ENCODE data around the gene TSHZ2. TPM values are rescaled to one million over a fixed set of nuclear protein-coding genes. Genes with fewer than 3 reads are reported as not detected.

The TSHZ2 gene
- total RNA-seq, 1 experiment from 2014 or later: 0.07 TPM

GRCh38 chr20:53016071-53016470 lies 43.9 kb downstream of the TSHZ2 start:
- no peak overlapping the region for H4K91ac ChIP-seq (ENCODE audit: insufficient read length, low read depth, low read length)
- H3K4me1 Mint-ChIP-seq: peaks cover 0 to 4% of the 10 kb centered on the region in 2 experiments; a peak in 2 of 4 replicates
- H3K4me2 ChIP-seq (ENCODE audit: insufficient read depth, insufficient read length, low read length): no peak overlapping the region
- H3K36me3 Mint-ChIP-seq (ENCODE audit: insufficient read depth in 1 of 3, low read depth in 3 of 3): peaks cover 0 to 4% (median 3%) of the 10 kb centered on the region in 3 experiments; a peak in 2 of 7 replicates
- no peak overlapping the region for H4K5ac ChIP-seq (ENCODE audit: insufficient read length, low read depth, low read length)
- H3K4ac ChIP-seq (ENCODE audit: low read depth, low read length): no peak overlapping the region
- no peaks in the 10 kb centered on the region for H3K23me2 ChIP-seq (ENCODE audit: insufficient read length, low read depth, low read length, poor library complexity, severe bottlenecking)
- H3K27ac Mint-ChIP-seq: no peak overlapping the region
- H2BK20ac ChIP-seq (ENCODE audit: low read depth, low read length, poor library complexity, severe bottlenecking): no peak overlapping the region
- no peaks in the 10 kb centered on the region for H3K79me2 ChIP-seq (ENCODE audit: insufficient read depth, low read length)
- H3K56ac ChIP-seq (ENCODE audit: insufficient read length, low read depth, low read length): no peak overlapping the region
- H3K9ac ChIP-seq (ENCODE audit: extremely low read depth, insufficient read length, low read length): no peak overlapping the region
- H4K20me1 ChIP-seq (ENCODE audit: control insufficient read depth, insufficient read depth, insufficient read length): no peaks in the 10 kb centered on the region
- no peak overlapping the region for H3T11ph ChIP-seq (ENCODE audit: low read length)
- no peak overlapping the region for H3K14ac ChIP-seq (ENCODE audit: insufficient read depth, low read length)
- no peak overlapping the region for H3K4me3 Mint-ChIP-seq
- H3K9me3 Mint-ChIP-seq: peaks cover 6 to 10% of the 10 kb centered on the region in 2 experiments; a peak in 2 of 5 replicates
- H2BK5ac ChIP-seq (ENCODE audit: insufficient read length, low read length): no peak overlapping the region
- no peaks in the 10 kb centered on the region for H3K79me1 ChIP-seq (ENCODE audit: insufficient read depth, low read depth, low read length, poor library complexity, severe bottlenecking)
- H3K27ac ChIP-seq (ENCODE audit: insufficient read length, low read depth, low read length): no peak overlapping the region
- no peak overlapping the region for H2AFZ ChIP-seq (ENCODE audit: low read length)
- no peaks in the 10 kb centered on the region; the same call in 1 of the 2 replicates for H3K27me3 Mint-ChIP-seq (ENCODE audit: low read depth)
- no peaks in the 10 kb centered on the region for H3K27me3 ChIP-seq (ENCODE audit: insufficient read depth, low read length)
- no peak for DNase-seq
- no peak overlapping the region for H3K18ac ChIP-seq (ENCODE audit: insufficient read length, low read depth, low read length)
- H3K9me3 ChIP-seq (ENCODE audit: control insufficient read depth, low read depth, low read length): no peaks in the 10 kb centered on the region
- no peak overlapping the region for H2BK12ac ChIP-seq (ENCODE audit: insufficient read length, low read depth, low read length)
- WGBS (ENCODE audit: extremely low coverage, insufficient read length, low lambda C conversion rate): no CpG with 5 or more reads among the region's 2 CpGs
- H3K23ac ChIP-seq (ENCODE audit: insufficient read length, low read depth, low read length): no peak overlapping the region
- no peaks in the 10 kb centered on the region for H3K4me1 ChIP-seq (ENCODE audit: insufficient read depth, low read length)
- H2AK5ac ChIP-seq (ENCODE audit: insufficient read length, low read length): no peak overlapping the region
- no peak overlapping the region for H2BK120ac ChIP-seq (ENCODE audit: low read depth, low read length, poor library complexity, severe bottlenecking)
- TF ChIP-seq CTCF (conservative IDR thresholded peaks at IDR 0.05): no peak
- no peak overlapping the region for H2BK15ac ChIP-seq (ENCODE audit: low read depth, low read length)
- no peak overlapping the region for H4K8ac ChIP-seq (replicated peaks; ENCODE audit: insufficient read length, low read depth, low read length)

All from H9 (cell line).